Kidney glomerular epithelial cell (primary cell): Measurements from ENCODE around the gene NADK.
A peak's percentile ranks its signal among the peaks of the same experiment; 100 is the strongest.
"Not testable (repeated sequence)": the region's sequence is repeated elsewhere in the genome, so short reads cannot be mapped to it uniquely, and the experiment has no call there.

Source experiments
- DNase-seq: peaks from one replicate; lab custom pipeline; 2025; lab: John Stamatoyannopoulos, UW

NADK gene

DNA sequence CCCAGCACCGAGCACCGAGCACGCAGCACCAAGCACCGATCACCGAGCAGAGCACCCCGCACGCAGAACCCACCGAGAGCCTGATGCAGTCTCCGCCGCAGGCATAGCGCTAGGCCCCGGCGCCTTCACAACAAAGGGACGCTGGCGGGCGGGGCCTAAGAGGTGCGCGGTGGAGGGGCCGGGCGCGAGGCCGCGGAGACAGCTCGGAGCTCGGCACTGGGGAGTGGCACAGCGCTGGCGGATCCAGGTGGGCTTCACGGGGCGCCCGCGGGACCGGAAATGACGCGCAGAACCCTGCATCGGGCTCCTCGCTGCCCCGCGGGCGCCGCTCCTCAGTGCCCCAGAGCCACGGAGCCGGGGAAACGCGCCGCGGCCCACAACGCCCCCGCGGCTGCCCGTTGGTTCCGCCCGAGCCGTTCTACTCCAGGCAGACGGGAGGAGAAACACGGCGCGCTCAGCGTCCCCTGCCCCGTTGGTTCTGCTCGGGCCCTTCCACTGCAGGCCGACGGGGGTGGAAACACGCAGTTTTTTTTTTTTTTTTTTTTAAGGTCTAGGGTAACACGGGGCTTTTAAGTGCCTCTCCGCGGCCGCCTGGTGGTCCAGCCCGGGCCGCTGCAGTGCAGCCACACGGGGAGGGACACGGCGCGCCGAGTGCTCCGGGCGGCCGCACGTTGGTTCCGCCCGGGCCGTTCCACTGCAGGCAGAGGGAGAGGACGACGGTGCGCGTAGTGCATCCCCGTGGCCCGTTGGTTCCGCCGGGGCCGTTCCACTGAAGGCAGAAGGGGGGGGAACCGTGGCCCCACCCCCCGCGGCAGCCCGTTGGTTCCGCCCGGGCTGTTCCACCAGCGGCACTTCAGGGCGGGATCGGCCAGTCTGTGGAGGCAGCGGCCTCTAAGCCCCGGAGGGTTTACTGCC is 32.4 kb downstream of the NADK start:
- DNase-seq, result not testable (repeated sequence)

DNA sequence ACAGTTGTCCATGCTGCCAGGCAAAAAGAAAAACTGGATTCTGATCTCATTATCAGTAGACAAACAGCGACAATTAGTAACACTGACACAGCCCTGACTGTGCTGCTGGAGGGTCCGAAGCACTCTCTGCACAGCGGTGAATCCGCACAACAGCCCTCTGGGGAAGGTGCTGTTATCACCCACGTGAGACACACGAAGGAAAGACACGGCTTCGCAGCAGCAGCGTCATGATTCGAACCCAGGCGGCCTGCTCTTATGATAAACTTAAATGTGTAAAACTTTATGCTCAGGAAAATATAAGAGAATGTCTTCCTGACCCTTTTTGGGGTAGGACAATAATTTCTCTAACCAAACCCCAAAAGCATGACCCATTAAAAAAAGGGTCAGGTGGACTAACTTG is 35.7 kb downstream of the NADK start:
- DNase-seq, result not testable (repeated sequence)

DNA sequence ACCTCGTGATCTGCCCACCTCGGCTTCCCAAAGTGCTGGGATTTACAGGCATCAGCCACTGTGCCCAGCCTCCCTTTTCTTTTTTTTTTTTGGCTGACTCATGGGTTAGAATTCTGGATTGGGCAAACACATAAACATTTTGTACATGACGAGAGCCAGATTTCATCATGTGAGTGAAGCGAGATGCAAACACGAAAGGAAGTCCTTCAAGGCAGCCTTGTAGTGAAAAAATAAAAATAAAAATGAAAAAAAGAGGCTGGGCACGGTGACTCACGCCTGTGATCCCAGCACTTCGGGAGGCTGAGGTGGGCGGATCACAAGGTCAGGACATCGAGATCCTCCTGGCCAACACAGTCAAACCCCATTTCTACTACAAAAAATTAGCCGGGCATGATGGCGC is 37.3 kb downstream of the NADK start:
- DNase-seq, result not testable (repeated sequence)

DNA sequence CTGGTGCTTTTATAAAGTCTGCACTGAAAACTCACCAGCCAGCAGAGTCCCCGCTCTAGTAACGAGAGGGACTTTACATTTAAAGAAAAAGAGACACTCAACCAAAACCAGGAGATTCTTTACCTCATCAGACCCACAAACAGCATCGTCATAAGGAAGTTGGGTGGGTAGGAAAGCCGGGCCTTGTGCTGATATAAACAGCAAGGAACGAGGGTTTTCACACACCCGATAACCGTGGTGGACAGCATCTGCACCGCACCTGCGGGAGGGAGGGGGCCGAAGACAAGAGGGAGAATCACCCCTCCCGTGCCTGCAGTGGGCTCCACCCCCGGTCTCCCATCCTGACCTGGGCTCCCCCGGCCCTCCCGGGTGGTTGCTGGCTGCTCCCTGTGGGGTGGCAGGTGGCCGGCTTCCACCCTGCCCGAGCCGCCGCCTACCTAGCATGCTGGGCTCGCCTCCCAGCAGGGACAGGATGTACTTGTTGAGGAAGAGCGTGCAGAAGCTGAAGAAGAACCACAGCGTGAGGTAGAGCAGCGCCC is 39.4 kb downstream of the NADK start:
- DNase-seq, result not testable (repeated sequence)

DNA sequence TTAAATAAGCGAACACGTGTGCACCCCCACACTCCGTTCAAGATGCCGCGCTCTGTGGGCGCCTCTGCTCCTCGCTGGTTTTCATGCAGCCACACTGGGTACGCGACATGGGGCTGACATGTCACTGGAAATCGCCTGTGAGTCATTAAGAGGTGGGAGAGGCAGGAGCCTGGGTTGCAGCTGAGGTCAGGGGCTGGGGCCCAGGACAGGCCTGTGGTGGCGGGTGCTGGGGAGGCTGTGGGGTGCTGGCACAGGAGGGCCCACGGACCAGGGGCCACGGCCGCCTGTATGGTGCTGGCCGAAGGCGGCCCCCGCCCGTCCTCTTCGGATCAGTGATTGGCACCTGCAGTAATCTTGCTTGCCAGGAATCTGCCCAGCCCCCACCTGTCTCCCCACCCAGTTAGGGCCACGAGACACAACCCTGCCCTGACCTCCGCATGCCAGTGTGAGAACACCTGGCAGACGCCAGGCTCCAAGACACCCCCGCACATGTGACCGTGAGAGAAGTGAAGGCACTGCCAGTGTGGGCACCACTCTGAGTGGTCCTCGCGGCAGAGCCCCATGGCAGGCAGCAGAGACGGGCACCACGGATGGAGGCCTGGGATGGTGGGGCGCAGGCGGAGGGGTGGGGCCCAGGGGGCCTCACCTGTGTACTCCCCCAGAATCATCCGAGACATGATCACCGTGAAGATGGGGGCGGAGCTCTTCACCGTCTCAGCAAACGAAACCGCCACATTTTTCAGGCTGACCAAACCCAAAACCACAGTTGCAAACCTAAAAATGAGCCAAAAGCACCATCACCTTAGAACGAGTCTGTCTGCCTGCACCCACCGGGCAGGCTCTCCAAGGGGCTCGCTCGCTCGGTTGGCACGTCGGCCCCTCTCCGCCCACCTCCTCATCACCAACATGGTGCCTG is 40.3 kb downstream of the NADK start:
- not testable (repeated sequence) for DNase-seq

DNA sequence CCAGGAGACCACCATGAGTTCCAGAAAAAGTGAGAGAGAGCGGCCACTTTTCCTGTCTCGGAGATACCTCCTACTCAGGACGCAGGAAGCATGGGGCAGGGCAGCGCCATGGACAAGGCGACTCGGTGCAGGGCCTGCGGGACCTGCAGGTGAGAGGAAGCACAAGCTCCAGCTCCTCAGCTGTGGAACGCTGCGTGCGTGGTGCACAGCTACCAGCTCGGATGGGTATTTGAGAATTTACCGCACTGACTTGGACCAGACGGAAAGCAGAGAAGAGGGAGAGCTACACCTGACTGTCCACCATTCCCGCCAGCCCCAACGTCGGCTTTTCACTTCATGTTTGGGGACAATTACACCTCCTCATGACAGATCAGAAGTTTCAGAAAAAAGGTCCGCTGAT is 45.9 kb downstream of the NADK start:
- DNase-seq, result no peak

DNA sequence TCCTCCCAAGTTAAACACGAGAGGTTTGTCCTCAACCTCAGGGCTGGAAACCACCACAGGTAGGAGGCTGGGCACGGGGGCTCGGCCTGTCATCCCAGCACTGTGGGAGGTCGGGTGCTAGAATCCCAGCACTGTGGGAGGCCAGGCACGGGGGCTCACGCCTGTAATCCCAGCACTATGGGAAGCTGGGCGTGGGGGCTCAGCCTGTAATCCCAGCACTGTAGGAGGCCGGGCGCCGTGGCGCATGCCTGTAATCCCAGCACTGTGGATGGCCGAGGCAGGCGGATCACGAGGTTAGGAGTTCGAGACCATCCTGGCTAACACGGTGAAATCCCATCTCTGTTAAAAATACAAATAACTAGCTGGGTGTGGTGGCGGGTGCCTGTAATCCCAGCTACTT is 47.4 kb downstream of the NADK start:
- no peak for DNase-seq

DNA sequence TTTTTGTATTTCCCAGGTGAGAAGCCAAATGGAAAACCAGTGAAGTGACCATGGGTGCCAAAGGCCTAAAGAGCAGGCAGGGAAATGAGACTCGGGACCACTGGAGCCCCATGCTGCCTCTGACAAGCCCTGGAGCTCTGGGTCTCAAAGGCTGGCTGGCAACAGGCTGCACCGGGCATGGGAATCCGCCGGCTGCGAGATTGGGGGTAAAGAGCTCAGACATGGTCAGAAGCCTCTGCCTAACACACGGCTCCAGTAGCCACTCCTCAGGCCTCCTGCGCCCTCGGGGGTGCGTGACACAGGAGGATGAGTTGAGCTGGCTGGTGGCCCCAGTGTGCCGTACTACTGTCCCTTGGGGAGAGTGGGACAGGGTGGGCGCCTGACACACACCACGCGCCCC is 48.0 kb downstream of the NADK start:
- not testable (repeated sequence) for DNase-seq

DNA sequence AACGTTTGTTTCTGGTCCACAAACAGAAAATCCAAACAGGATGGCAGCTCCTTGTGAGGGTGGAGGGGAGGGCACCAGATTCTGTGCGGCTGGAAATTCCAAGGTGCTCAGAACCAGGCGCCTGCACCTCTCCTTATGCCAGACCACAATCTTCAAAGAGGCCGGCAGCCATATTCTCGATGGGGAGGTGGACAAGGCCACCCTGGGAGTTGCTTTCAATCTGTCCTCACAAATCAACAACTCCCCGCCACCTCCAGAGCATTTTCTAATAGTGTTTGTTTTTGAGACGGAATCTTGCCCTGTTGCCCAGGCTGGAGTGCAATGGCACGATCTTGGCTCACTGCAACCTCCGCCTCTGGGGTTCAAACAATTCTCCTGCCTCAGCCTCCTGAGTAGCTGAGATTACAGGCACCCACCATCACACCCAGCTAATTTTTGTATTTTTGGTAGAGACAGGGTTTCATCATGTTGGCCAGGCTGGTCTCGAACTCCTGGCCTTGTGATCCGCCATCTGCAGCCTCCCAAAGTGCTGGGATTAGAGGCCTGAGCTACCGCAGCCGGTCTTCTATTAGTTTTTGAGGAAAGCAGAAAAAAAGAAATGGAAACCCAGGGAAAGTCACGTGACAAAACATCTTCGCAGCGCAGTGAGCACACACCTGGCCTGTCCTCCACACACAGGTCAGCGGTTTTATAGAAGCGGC is 49.0 kb downstream of the NADK start:
- not testable (repeated sequence) for DNase-seq

DNA sequence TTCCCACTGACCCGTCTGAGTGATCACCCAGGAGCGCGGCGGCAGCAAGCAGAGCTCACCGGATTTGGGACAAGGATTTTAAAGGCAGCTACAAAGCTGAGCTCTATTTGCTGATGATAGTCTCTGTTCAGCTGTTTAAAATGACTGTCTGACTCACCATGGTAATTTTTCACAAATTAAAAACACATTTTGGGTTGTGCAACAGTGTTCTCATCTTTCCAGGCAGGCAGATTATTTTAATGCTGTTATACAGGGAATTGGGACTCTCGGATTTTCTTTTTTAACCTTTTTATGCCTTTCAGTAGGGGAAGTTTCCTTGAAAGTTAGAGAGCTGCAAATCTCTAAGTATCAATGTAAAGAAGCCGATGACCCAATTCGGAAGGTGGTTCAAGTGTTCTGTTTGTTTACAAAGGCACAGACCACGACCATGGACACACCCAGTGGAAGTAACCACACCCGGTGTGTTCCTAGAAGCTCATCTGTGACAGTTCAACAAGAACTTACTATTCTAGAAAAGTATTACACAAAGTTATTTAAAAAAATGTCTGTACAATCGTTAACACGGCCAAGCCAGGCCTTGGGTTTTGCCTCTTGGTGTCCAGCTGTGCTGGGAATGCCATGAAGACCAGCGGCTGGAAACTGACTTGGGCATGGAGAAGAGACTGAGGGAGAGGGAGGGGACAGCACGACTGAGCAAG is 49.8 kb downstream of the NADK start:
- not testable (repeated sequence) for DNase-seq

DNA sequence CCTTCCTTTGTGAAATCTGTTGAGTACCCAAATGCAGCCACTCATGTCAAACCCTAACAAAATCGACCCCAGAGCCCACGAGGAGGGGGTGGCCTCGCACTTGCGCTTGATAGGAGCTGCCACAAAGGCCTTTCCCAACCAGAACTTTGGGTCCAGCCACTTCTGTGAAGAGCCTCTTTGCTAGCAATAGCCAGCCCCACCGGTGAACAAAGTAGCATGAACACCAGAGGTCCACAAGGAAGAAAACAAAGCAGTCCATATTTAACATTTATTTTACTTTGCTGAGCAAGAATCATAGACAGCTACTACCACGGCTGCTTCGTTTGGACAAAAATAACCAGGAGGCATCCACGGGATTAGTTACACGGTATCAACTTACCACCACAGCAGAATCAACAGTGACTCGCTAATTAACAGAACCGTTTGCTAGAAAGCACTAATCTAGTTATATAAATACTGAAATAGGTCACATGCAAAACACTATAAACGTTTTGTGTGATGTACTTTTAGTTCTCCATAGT is 51.1 kb downstream of the NADK start:
- DNase-seq, result not testable (repeated sequence)

DNA sequence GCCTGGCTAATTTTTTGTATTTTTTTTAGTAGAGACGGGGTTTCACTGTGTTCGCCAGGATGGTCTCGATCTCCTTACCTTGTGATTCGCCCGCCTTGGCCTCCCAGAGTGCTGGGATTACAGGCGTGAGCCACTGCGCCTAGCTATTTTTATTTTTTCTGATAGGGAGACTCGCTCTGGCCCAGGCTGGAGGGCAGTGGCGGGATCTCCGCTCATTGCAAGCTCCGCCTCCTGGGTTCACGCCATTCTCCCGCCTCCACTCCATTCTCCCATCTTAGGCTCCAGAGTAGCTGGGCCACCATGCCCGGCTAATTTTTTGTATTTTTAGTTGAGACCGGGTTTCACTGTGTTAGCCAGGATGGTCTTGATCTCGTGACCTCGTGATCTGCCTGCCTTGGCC is 52.2 kb downstream of the NADK start:
- DNase-seq, result not testable (repeated sequence)

DNA sequence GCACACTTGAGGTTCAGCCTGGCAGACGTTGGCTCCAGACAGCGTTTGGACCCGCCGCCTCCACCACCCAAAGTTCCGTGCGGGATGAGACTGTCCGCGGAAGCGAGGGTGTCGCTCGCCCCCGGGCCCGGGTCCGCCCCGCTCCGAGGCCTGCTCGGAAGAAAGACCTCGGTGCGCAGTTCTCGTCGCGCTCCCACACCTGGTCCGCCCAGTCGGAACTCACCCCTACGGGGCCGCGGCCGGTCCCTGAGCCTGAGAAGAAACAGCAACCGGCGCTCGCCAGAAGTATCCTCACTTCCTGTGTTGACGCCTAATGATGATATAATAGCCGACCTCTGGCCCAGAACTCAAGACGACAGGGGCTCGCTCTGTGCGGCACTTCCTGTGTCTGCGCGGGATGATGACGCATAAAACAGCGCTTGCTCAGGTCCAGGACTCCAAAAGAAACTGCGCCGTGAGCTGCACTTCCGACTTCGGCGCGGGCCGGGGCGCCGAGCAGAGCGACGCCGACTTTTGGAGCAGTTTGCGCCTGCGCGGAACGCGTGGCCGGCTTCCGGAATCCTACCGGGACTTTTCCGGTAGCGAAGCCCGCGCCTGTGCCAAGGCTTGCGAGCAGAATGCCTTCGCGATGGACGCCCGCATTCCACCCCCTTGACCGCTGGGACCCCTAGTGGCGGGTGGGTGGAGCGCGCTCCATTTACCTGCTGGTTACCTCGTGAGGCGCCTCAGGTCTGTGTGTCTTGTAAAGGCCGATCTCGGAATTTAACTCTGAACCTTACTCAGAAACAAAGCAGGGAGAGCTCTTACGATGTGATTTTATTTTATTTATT is 54.0 kb downstream of the NADK start, which contains the start of gene CDK11A:
TSS of gene CDK11A (minus strand) at position 323 of the 830 bp plus-strand sequence. CDS start 1,539 bp downstream, outside the sequence.
- DNase-seq, result peak; percentile 95

DNA sequence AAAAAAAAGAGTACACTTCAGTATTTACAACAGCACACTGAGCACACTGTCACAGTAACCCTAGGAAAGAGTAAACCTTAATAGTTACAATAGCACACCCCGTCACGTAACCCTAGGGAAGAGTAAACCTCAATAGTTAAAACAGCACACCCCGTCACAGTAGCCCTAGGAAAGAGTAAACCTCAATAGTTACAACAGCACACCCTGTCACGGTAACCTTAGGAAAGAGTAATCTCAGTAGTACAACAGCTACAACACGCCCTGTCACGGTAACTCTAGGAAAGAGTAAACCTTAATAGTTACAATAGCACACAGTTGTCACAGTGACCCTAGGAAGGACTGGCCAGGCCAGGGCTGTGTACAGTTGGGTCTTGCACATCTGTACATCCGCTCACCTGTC is 57.1 kb downstream of the NADK start:
- no peak for DNase-seq

DNA sequence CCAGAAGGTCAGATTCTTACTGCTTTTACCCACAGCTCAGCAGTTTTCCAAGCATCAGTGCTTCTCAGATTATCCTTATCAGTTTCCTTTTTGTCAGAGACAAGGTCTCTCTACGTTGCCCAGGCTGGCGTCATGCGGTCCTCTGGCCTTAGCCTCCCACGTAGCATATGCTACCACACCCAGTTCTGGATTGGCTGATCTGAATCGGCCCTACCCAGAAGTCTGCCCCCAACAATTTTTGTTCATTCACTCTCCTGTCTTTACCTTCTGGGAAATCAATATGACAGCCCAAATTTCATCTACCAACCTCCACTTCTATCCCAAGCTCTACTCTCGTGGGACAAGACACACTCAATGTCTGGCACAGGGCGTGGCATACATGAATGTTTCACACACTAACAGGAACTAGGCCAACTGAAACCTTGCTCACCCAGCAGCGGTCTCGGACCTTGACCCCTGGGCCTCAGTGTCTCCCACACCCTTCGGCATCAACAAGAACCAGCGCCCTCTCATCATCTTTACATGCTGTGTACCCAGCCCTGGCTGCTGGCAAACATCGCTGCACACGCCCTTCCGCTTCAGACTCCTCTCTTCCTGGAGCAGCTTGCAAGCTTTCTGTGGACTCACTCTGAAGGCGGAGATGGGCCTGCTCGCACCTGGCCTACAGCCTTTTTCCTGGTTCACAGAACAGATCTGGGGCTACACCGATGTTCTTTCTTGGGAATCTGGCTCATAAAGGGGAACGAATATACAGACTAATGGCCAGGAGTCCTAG is 63.0 kb downstream of the NADK start:
- not testable (repeated sequence) for DNase-seq

DNA sequence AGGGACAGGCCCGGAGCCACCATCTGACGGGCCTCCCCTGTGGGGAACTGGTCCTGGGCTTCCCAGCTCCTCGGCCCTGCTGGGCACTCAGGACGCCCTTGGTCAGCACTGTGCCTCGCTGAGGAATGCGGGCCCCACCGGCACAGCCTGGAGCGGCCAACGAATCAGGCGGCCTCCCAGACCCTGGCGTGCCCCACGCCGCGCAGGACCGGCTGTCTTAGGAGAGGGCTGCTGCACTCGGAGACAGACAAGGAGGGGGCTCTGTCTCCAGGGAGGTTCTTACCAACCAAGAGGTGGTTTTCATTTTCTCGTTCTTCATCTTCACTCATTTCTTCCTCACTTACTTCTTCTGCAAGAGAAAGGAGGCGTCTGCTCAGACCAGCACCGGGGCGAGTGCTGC is 70.4 kb downstream of the NADK start:
- not testable (repeated sequence) for DNase-seq

DNA sequence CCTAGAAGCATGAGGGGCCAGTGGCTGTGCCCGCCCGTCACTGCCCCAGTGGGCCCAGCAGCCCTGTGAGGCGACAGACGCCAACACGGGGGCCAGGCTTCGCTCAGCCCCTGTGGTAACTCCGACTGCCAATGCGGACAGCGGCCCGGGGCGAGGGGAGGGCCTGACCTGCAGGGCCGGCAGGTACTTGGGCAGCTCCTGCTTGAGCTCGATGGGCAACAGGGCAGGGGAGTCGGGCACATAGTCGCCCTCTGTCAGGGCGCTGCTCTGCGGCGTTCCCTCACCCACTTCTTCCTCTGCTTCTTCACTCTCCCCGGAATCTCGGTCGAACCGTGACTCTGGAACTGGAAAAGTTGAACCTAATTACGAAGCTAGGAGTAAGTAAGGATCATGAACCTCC is 71.0 kb downstream of the NADK start:
- DNase-seq, result not testable (repeated sequence)

DNA sequence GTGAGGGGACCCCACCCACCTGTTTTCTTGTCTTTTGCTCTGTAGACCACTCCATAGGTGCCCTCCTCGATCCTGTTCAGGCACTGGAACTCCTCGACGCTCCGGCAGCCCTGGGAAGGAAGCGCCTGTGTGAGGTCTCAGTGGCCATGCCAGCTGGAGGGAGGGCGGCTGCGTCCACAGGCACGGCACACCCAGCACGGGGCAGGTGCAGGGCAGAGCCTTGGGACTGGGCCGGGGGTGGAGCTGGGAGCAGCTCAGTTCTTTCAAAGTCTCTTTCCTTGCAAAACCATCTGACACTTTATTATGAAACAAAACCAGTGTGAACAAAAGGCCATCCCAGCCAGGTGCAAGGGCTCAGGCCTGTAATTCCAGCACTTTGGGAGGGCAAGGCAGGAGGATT is 72.6 kb downstream of the NADK start:
- not testable (repeated sequence) for DNase-seq
